HL-60 (cell line): ENCODE data around the gene TMSB15C.

Experiments used
- DNase-seq, 2 experiments: peaks; one replicate each; pipeline ENCODE4 v3.0.0-alpha.2; 2010 to 2020; ENCODE audit warnings: low read depth in 1 of 2, low spot score in 1 of 2
- H3K27ac ChIP-seq: fragments of 250-450 bp; sonication (Bioruptor Pico); replicated peaks from 2 replicates; pipeline ENCODE4 v1.5.1; 2020; ENCODE audit warnings: mild to moderate bottlenecking, moderate library complexity
- H3K27me3 ChIP-seq: fragments of 250-450 bp; sonication (Bioruptor Pico); 2 replicates; pipeline ENCODE4 v1.5.1; 2021; ENCODE audit warnings: mild to moderate bottlenecking, moderate library complexity; ENCODE audit not compliant: insufficient read depth, poor library complexity, severe bottlenecking
- H3K4me3 ChIP-seq: replicated peaks from 2 replicates; pipeline ENCODE4 v1.5.1; 2011; ENCODE audit warnings: mild to moderate bottlenecking, control low read depth, low read length; ENCODE audit not compliant: insufficient read depth
- CTCF ChIP-seq: IDR thresholded peaks from one replicate; pipeline ENCODE4 v1.5.1; 2011; ENCODE audit warnings: low read length, control low read depth, inconsistent platforms; ENCODE audit not compliant: insufficient read depth
- GABPA ChIP-seq: IDR thresholded peaks from 2 replicates; pipeline ENCODE4 v1.6.1; 2012; ENCODE audit warnings: low read depth
- POLR2AphosphoS5 ChIP-seq: IDR thresholded peaks from 2 replicates; pipeline ENCODE4 v1.6.1; 2012; ENCODE audit warnings: low read depth
- REST ChIP-seq: IDR thresholded peaks from 2 replicates; pipeline ENCODE4 v1.6.1; 2012; ENCODE audit warnings: low read depth; ENCODE audit not compliant: insufficient replicate concordance
- SPI1 ChIP-seq: IDR thresholded peaks from 2 replicates; pipeline ENCODE4 v1.6.1; 2012; ENCODE audit warnings: low read depth, mild to moderate bottlenecking, borderline replicate concordance

Gene TMSB15C

GRCh38 chrX:104085919-104086318 is 9.9 kb upstream of the TMSB15C start:
- H3K27ac ChIP-seq = no peak overlapping the region
- no peaks in the 10 kb centered on the region for H3K27me3 ChIP-seq
- no peak overlapping the region for H3K4me3 ChIP-seq
- TF ChIP-seq POLR2AphosphoS5 (no peak), REST (no peak), SPI1 (no peak), CTCF (no peak), GABPA (no peak)
- no peak for DNase-seq

GRCh38 chrX:104085477-104085876 is 9.4 kb upstream of the TMSB15C start:
- H3K27ac ChIP-seq = no peak overlapping the region
- H3K4me3 ChIP-seq = no peak overlapping the region
- H3K27me3 ChIP-seq = no peaks in the 10 kb centered on the region
- no peak for DNase-seq
- TF ChIP-seq POLR2AphosphoS5 = no peak
- TF ChIP-seq SPI1 = no peak
- TF ChIP-seq CTCF = no peak
- TF ChIP-seq GABPA = no peak
- TF ChIP-seq REST = no peak

GRCh38 chrX:104084534-104085277 is 8.7 kb upstream of the TMSB15C start:
- DNase-seq = no peak
- Histone ChIP-seq H3K4me3 (no peak overlapping the region), H3K27me3 (no peaks in the 10 kb centered on the region), H3K27ac (no peak overlapping the region)
- TF ChIP-seq POLR2AphosphoS5 = no peak
- TF ChIP-seq REST = no peak
- no peak for TF ChIP-seq CTCF
- no peak for TF ChIP-seq GABPA
